ENCODE results near the gene EBF4.

The EBF4 gene

GRCh38 chr20:2700913-2701620, 8.5 kb downstream of the EBF4 start:
- DNase-seq (ENCODE audit: low read depth): no peak

- no peak for DNase-seq (ENCODE audit: low read depth)
Observed at GRCh38 chr20:2701671-2702081, 9.1 kb downstream of the EBF4 start.

GRCh38 chr20:2703716-2704475, 11.3 kb downstream of the EBF4 start:
- no peak for DNase-seq (ENCODE audit: low read depth)

GRCh38 chr20:2705931-2706645, 13.5 kb downstream of the EBF4 start:
- no peak for DNase-seq (ENCODE audit: low read depth)

- no peak for DNase-seq (ENCODE audit: low read depth)
Observed at GRCh38 chr20:2706688-2707352, 14.2 kb downstream of the EBF4 start.

GRCh38 chr20:2707353-2708072, 14.9 kb downstream of the EBF4 start:
- no peak for DNase-seq (ENCODE audit: low read depth)

- no peak for DNase-seq (ENCODE audit: low read depth)
Observed at GRCh38 chr20:2708073-2708415, 15.5 kb downstream of the EBF4 start.

- no peak for DNase-seq (ENCODE audit: low read depth)
Observed at GRCh38 chr20:2708665-2709064, 16.1 kb downstream of the EBF4 start.

GRCh38 chr20:2709205-2709981, 16.8 kb downstream of the EBF4 start:
- DNase-seq (ENCODE audit: low read depth): no peak

GRCh38 chr20:2713285-2713684, 20.7 kb downstream of the EBF4 start:
- no peak for DNase-seq (ENCODE audit: low read depth)

GRCh38 chr20:2729251-2729713, 36.7 kb downstream of the EBF4 start:
- no peak for DNase-seq (ENCODE audit: low read depth)

- no peak for DNase-seq (ENCODE audit: low read depth)
Observed at GRCh38 chr20:2729791-2730190, 37.2 kb downstream of the EBF4 start.

- DNase-seq (ENCODE audit: low read depth): no peak
Observed at GRCh38 chr20:2734899-2735298, 42.3 kb downstream of the EBF4 start.

- DNase-seq (ENCODE audit: low read depth): no peak
Observed at GRCh38 chr20:2736441-2736840, 43.9 kb downstream of the EBF4 start.

- DNase-seq (ENCODE audit: low read depth): no peak
Observed at GRCh38 chr20:2738331-2739041, 45.9 kb downstream of the EBF4 start.

- no peak for DNase-seq (ENCODE audit: low read depth)
Observed at GRCh38 chr20:2739042-2739398, 46.4 kb downstream of the EBF4 start.

- no peak for DNase-seq (ENCODE audit: low read depth)
Observed at GRCh38 chr20:2740702-2741101, 48.1 kb downstream of the EBF4 start.

- DNase-seq (ENCODE audit: low read depth): no peak
Observed at GRCh38 chr20:2741463-2741862, 48.9 kb downstream of the EBF4 start.

- no peak for DNase-seq (ENCODE audit: low read depth)
Observed at GRCh38 chr20:2741881-2742280, 49.3 kb downstream of the EBF4 start.

- DNase-seq (ENCODE audit: low read depth): no peak
Observed at GRCh38 chr20:2742431-2742830, 49.9 kb downstream of the EBF4 start.
